Esophagus squamous epithelium (tissue), 4 donors: ENCODE results near the gene CCDC182.

Experiments
- CTCF ChIP-seq, 6 experiments: fragments of 450-650 bp in 4 of 6; fragments of 200-600 bp in 2 of 6; sonication (generic) in 2 of 6; IDR thresholded peaks; one replicate each; pipeline ENCODE4 v1.5.1; 2016 to 2019; ENCODE audit warnings: antibody characterized with exemption in 6 of 6, mild to moderate bottlenecking in 4 of 6, moderate library complexity in 4 of 6
- POLR2A ChIP-seq, 4 donors: fragments of 450-650 bp; IDR thresholded peaks; one replicate each; pipeline ENCODE4 v1.6.1; 2017; ENCODE audit warnings: antibody characterized with exemption in 4 of 4, mild to moderate bottlenecking in 4 of 4, moderate library complexity in 3 of 4

GRCh38 chr17:57703273-57703672 lies 41.8 kb downstream of the CCDC182 start:
- TF ChIP-seq CTCF (IDR thresholded peaks at IDR 0.05) (no peak), POLR2A (IDR thresholded peaks at IDR 0.05) (no peak)
